H9 (cell line): ENCODE results near the gene PTGES2. TPM values are rescaled to one million over a fixed set of nuclear protein-coding genes. Genes with fewer than 3 reads are reported as not detected.

Experiments used
- DNase-seq: peaks from one replicate; pipeline ENCODE4 v3.0.0-alpha.2; 2017
- H2AFZ ChIP-seq: one replicate; pipeline ENCODE4 v1.6.1; 2013; ENCODE audit warnings: mild to moderate bottlenecking, low read length, control low read depth, moderate library complexity
- H2AK5ac ChIP-seq: 2 replicates; pipeline ENCODE4 v1.6.1; 2013; ENCODE audit warnings: low read length, control low read depth, mixed read lengths; ENCODE audit not compliant: insufficient read length
- H2BK120ac ChIP-seq: one replicate; pipeline ENCODE4 v1.6.1; 2013; ENCODE audit warnings: low read depth, mild to moderate bottlenecking, low read length, control low read depth, inconsistent platforms; ENCODE audit not compliant: poor library complexity, severe bottlenecking
- H2BK12ac ChIP-seq: 2 replicates; pipeline ENCODE4 v1.6.1; 2013; ENCODE audit warnings: low read length, control low read depth, mixed read lengths, low read depth; ENCODE audit not compliant: insufficient read length
- H2BK15ac ChIP-seq: 2 replicates; pipeline ENCODE4 v1.6.1; 2013; ENCODE audit warnings: low read depth, low read length, control low read depth
- H2BK20ac ChIP-seq: one replicate; pipeline ENCODE4 v1.6.1; 2013; ENCODE audit warnings: low read depth, mild to moderate bottlenecking, low read length, control low read depth, inconsistent platforms; ENCODE audit not compliant: poor library complexity, severe bottlenecking
- H2BK5ac ChIP-seq: 2 replicates; pipeline ENCODE4 v1.6.1; 2013; ENCODE audit warnings: low read length, control low read depth, mixed read lengths; ENCODE audit not compliant: insufficient read length
- H3K14ac ChIP-seq: 2 replicates; pipeline ENCODE4 v1.6.1; 2013; ENCODE audit warnings: low read length, control low read depth; ENCODE audit not compliant: insufficient read depth
- H3K18ac ChIP-seq: 2 replicates; pipeline ENCODE4 v1.6.1; 2013; ENCODE audit warnings: low read depth, mild to moderate bottlenecking, mixed read lengths, low read length, control low read depth; ENCODE audit not compliant: insufficient read length
- H3K23ac ChIP-seq: 2 replicates; pipeline ENCODE4 v1.6.1; 2013; ENCODE audit warnings: low read length, control low read depth, mixed read lengths, low read depth; ENCODE audit not compliant: insufficient read length
- H3K23me2 ChIP-seq: 2 replicates; pipeline ENCODE4 v1.6.1; 2013; ENCODE audit warnings: low read depth, mild to moderate bottlenecking, mixed read lengths, low read length, control low read depth; ENCODE audit not compliant: insufficient read length, poor library complexity, severe bottlenecking
- H3K27ac ChIP-seq: 2 replicates; pipeline ENCODE4 v1.5.1; 2013; ENCODE audit warnings: low read length, control low read depth, mixed read lengths, low read depth; ENCODE audit not compliant: insufficient read length
- H3K27me3 ChIP-seq: 2 replicates; pipeline ENCODE4 v1.6.1; 2013; ENCODE audit warnings: low read length, control low read depth, inconsistent platforms; ENCODE audit not compliant: insufficient read depth
- H3K4ac ChIP-seq: 2 replicates; pipeline ENCODE4 v1.6.1; 2013; ENCODE audit warnings: low read depth, mild to moderate bottlenecking, control low read depth, inconsistent platforms, low read length, moderate library complexity
- H3K4me1 ChIP-seq: 2 replicates; pipeline ENCODE4 v1.6.1; 2013; ENCODE audit warnings: low read length, control low read depth, inconsistent platforms; ENCODE audit not compliant: insufficient read depth
- H3K4me2 ChIP-seq: 2 replicates; pipeline ENCODE4 v1.6.1; 2013; ENCODE audit warnings: low read length, control low read depth, mixed read lengths; ENCODE audit not compliant: insufficient read length, insufficient read depth
- H3K56ac ChIP-seq: 2 replicates; pipeline ENCODE4 v1.6.1; 2013; ENCODE audit warnings: low read depth, mild to moderate bottlenecking, mixed read lengths, low read length, control low read depth; ENCODE audit not compliant: insufficient read length
- H3K79me1 ChIP-seq: 2 replicates; pipeline ENCODE4 v1.6.1; 2013; ENCODE audit warnings: low read depth, mild to moderate bottlenecking, moderate library complexity, low read length, control low read depth, inconsistent platforms; ENCODE audit not compliant: insufficient read depth, poor library complexity, severe bottlenecking
- H3K79me2 ChIP-seq: 2 replicates; pipeline ENCODE4 v1.6.1; 2013; ENCODE audit warnings: low read length, control low read depth, inconsistent platforms; ENCODE audit not compliant: insufficient read depth
- H3K9ac ChIP-seq: 2 replicates; pipeline ENCODE4 v1.6.1; 2013; ENCODE audit warnings: low read length, control low read depth, mixed read lengths; ENCODE audit not compliant: insufficient read length; ENCODE audit errors: extremely low read depth
- H3K9me3 ChIP-seq: one replicate; pipeline ENCODE4 v1.6.1; 2013; ENCODE audit warnings: low read depth, low read length, inconsistent platforms; ENCODE audit not compliant: control insufficient read depth
- H3T11ph ChIP-seq: one replicate; pipeline ENCODE4 v1.6.1; 2013; ENCODE audit warnings: mild to moderate bottlenecking, low read length, control low read depth, inconsistent platforms
- H4K20me1 ChIP-seq: one replicate; pipeline ENCODE4 v1.6.1; 2013; ENCODE audit not compliant: control insufficient read depth, insufficient read length, insufficient read depth
- H4K5ac ChIP-seq: 2 replicates; pipeline ENCODE4 v1.6.1; 2013; ENCODE audit warnings: low read depth, mild to moderate bottlenecking, mixed read lengths, low read length, control low read depth; ENCODE audit not compliant: insufficient read length
- H4K8ac ChIP-seq: replicated peaks from 2 replicates; pipeline ENCODE4 v1.6.1; 2013; ENCODE audit warnings: low read length, control low read depth, mixed read lengths, low read depth; ENCODE audit not compliant: insufficient read length
- H4K91ac ChIP-seq: 2 replicates; pipeline ENCODE4 v1.6.1; 2013; ENCODE audit warnings: low read depth, mild to moderate bottlenecking, moderate library complexity, mixed read lengths, low read length, control low read depth; ENCODE audit not compliant: insufficient read length
- H3K27ac Mint-ChIP-seq, 3 experiments: 2 replicates in 2 of 3; 3 replicates in 1 of 3; pipeline ENCODE4 v1.8.0; 2020 to 2021; ENCODE audit warnings: mixed read lengths in 3 of 3, mild to moderate bottlenecking in 1 of 3, moderate library complexity in 1 of 3
- H3K27me3 Mint-ChIP-seq: 2 replicates; pipeline ENCODE4 v1.8.0; 2021; ENCODE audit warnings: low read depth, mild to moderate bottlenecking, moderate library complexity, mixed read lengths
- H3K36me3 Mint-ChIP-seq, 3 experiments: 2 replicates in 2 of 3; 3 replicates in 1 of 3; pipeline ENCODE4 v1.8.0; 2020 to 2021; ENCODE audit warnings: low read depth in 3 of 3, mixed read lengths in 3 of 3; ENCODE audit not compliant: insufficient read depth in 1 of 3
- H3K4me1 Mint-ChIP-seq, 2 experiments: 2 replicates each; pipeline ENCODE4 v1.8.0; 2020; ENCODE audit warnings: mixed read lengths in 2 of 2
- H3K4me3 Mint-ChIP-seq, 2 experiments: 2 replicates in 1 of 2; 3 replicates in 1 of 2; pipeline ENCODE4 v1.8.0; 2020 to 2021; ENCODE audit warnings: mild to moderate bottlenecking in 2 of 2, mixed read lengths in 2 of 2, moderate library complexity in 1 of 2
- H3K9me3 Mint-ChIP-seq, 2 experiments: 2 replicates in 1 of 2; 3 replicates in 1 of 2; pipeline ENCODE4 v1.8.0; 2020; ENCODE audit warnings: mild to moderate bottlenecking in 2 of 2, mixed read lengths in 2 of 2, moderate library complexity in 1 of 2
- WGBS: extraction: QIAGEN DNeasy Blood & Tissue Kit; methylation state at CpG from one replicate; pipeline ENCODE4 v1.1.7; 2013; ENCODE audit warnings: missing lambda C conversion rate, low lambda C conversion rate, mixed read lengths; ENCODE audit not compliant: insufficient read length; ENCODE audit errors: extremely low coverage; 5-methylcytosine and 5-hydroxymethylcytosine counted together
- total RNA-seq: library from RNA; stranded (reverse); gene quantifications from 2 replicates; pipeline ENCODE4 v1.2.1, GENCODE V29; 2021
- TF ChIP-seq, protein P1 (sequence below): fragments of 200-600 bp; sonication (generic); conservative IDR thresholded peaks from 3 replicates; pipeline ENCODE4 v1.8.0; 2021; ENCODE audit warnings: antibody characterized with exemption, mild to moderate bottlenecking

The PTGES2 gene
- total RNA-seq, 1 experiment from 2014 or later = 63.9 TPM

DNA sequence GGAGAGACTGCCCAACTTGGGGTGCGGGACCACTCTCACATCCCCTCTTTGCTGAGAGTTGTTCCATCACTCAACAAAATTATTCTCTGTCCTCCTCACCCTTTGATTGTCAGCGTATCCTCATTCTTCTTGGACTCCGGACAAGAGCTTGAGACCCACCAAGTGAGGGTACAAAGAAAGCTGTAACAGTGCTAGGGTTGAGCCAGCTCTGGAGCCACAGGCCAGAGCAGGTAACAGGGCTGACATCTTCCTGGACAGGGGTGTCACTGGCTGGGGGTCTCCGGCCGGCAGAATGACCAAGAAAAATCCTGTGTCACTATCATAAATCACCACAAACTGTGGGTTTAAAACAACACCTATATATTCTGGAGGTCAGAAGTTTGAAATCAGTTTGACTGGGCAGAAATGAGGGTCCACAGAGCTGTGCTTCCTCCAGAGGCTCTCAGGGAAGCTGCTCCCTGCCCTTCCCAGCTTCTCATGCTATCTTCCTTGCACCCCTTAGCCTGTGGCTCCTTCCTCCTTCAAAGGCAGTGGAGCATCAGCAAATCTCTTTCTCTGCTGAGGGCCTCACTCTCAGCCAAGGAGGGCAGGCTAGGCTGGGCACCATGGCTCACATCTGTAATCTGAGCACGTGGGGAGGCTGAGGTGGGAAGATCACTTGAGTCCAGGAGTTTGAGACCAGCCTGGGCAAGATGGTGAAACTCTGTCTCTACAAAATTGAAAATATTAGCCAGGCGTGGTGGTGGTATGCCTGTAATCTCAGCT lies 28.4 kb upstream of the PTGES2 start:
- H2BK120ac ChIP-seq = no peak overlapping the region
- H3K23me2 ChIP-seq = peaks cover 7% of the 10 kb centered on the region
- no peak overlapping the region for H3K23ac ChIP-seq
- no peak overlapping the region for H2BK15ac ChIP-seq
- Mint-ChIP-seq H3K36me3 (no peaks in the 10 kb centered on the region), H3K4me1 (peaks cover 4 to 7% of the 10 kb centered on the region in 2 experiments), H3K27me3 (peaks cover 2% of the 10 kb centered on the region; the same call in 1 of the 2 replicates), H3K9me3 (no peaks in the 10 kb centered on the region), H3K27ac (no peak overlapping the region), H3K4me3 (no peak overlapping the region)
- no peaks in the 10 kb centered on the region for H3K27me3 ChIP-seq
- H3K18ac ChIP-seq = no peak overlapping the region
- H3K4ac ChIP-seq = no peak overlapping the region
- H4K20me1 ChIP-seq = no peaks in the 10 kb centered on the region
- no peak overlapping the region for H2AFZ ChIP-seq
- WGBS = no CpG with 5 or more reads among the region's 7 CpGs
- H3K4me1 ChIP-seq = no peaks in the 10 kb centered on the region
- DNase-seq = no peak
- H3K56ac ChIP-seq = no peak overlapping the region
- H4K91ac ChIP-seq = no peak overlapping the region
- no peaks in the 10 kb centered on the region for H3K79me1 ChIP-seq
- no peak overlapping the region for H3K27ac ChIP-seq
- H3K14ac ChIP-seq = no peak overlapping the region
- H3K9ac ChIP-seq = no peak overlapping the region
- no peak overlapping the region for H3T11ph ChIP-seq
- H2BK5ac ChIP-seq = no peak overlapping the region
- no peaks in the 10 kb centered on the region for H3K79me2 ChIP-seq
- H2BK20ac ChIP-seq = no peak overlapping the region
- no peak overlapping the region for H4K8ac ChIP-seq
- H2BK12ac ChIP-seq = no peak overlapping the region
- no peak overlapping the region for H2AK5ac ChIP-seq
- H4K5ac ChIP-seq = no peak overlapping the region
- TF ChIP-seq, protein P1, sequence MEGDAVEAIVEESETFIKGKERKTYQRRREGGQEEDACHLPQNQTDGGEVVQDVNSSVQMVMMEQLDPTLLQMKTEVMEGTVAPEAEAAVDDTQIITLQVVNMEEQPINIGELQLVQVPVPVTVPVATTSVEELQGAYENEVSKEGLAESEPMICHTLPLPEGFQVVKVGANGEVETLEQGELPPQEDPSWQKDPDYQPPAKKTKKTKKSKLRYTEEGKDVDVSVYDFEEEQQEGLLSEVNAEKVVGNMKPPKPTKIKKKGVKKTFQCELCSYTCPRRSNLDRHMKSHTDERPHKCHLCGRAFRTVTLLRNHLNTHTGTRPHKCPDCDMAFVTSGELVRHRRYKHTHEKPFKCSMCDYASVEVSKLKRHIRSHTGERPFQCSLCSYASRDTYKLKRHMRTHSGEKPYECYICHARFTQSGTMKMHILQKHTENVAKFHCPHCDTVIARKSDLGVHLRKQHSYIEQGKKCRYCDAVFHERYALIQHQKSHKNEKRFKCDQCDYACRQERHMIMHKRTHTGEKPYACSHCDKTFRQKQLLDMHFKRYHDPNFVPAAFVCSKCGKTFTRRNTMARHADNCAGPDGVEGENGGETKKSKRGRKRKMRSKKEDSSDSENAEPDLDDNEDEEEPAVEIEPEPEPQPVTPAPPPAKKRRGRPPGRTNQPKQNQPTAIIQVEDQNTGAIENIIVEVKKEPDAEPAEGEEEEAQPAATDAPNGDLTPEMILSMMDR = no peak
- H3K9me3 ChIP-seq = no peaks in the 10 kb centered on the region
- H3K4me2 ChIP-seq = no peak overlapping the region
